ENCODE results near the gene JARID2.

The JARID2 gene

DNA sequence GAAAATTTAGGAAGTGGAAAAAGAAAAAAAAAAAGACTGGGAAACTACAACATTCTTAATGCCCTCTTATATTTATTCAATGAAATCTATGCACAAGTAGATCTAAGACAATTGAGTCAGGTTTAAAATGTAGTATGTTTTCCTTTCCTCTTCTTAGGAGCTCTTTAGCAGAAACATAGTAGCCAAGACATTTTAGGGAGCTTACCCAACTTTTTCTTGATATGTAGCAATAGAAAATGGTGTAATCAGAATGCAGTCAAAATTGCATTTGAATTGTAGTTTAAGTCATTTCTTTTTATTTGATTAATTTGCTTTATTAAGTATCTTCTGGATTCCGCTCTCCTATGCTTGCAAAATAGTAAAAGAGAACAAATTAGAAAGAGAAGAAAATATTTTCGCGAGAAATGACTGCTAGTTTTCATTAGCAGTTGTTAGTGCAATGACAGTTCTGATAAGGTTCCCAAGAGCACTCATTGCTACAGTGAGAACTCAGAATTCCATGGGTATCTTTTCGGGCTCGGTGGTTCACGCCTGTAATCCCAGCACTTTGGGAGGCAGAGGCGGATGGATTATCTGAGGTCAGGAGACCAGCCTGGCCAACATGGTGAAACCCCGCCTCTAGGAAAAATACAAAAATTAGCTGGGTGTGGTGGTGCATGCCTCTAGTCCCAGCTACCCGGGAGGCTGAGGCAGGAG lies 52.2 kb downstream of the JARID2 start:
- no peak overlapping the region for H3K4me3 ChIP-seq (ENCODE audit: low read depth, low read length)
- TF ChIP-seq, protein P1, sequence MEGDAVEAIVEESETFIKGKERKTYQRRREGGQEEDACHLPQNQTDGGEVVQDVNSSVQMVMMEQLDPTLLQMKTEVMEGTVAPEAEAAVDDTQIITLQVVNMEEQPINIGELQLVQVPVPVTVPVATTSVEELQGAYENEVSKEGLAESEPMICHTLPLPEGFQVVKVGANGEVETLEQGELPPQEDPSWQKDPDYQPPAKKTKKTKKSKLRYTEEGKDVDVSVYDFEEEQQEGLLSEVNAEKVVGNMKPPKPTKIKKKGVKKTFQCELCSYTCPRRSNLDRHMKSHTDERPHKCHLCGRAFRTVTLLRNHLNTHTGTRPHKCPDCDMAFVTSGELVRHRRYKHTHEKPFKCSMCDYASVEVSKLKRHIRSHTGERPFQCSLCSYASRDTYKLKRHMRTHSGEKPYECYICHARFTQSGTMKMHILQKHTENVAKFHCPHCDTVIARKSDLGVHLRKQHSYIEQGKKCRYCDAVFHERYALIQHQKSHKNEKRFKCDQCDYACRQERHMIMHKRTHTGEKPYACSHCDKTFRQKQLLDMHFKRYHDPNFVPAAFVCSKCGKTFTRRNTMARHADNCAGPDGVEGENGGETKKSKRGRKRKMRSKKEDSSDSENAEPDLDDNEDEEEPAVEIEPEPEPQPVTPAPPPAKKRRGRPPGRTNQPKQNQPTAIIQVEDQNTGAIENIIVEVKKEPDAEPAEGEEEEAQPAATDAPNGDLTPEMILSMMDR (IDR thresholded peaks at IDR 0.05; ENCODE audit: low read depth, low read length): no peak

DNA sequence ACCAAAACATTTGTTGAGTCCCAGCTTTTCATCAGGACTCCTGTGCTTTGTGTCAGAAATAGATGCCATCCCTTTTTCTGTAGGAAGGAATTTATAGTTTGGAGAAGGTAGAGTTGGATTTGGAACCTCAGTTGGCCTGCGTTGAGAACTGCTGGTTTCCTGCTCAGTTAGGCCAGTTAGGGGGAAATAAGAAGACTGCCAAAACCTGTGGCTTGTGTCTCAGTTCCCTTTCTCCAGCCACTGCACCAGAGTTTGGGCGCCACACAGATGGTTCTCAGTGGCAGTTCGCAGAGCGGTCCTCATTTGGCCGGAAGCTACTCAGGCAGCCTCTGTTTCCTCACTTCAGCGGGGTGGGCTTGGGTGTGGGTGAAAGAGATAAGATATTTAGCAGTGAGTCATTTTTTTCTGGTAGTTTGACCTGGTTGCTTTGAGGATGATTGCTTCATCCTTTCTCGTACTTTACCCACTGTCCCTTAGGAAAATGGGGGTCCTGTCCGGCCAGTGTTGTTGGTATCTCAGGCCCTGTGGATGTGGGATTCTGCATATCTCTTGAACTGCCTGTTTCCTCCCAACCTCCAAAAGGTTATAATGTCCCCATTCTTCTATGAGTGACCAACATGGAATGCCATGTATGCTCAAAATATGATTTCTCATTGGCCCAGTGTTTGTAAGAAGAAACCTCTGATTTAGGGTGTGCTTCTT lies 53.7 kb downstream of the JARID2 start:
- H3K4me3 ChIP-seq (ENCODE audit: low read depth, low read length): no peak overlapping the region
- TF ChIP-seq, protein P1 (IDR thresholded peaks at IDR 0.05; ENCODE audit: low read depth, low read length): no peak

GRCh38 chr6:15301179-15302006 lies 55.5 kb downstream of the JARID2 start:
- TF ChIP-seq, protein P1 (IDR thresholded peaks at IDR 0.05; ENCODE audit: low read depth, low read length): no peak
- H3K4me3 ChIP-seq (ENCODE audit: low read depth, low read length): no peak overlapping the region

DNA sequence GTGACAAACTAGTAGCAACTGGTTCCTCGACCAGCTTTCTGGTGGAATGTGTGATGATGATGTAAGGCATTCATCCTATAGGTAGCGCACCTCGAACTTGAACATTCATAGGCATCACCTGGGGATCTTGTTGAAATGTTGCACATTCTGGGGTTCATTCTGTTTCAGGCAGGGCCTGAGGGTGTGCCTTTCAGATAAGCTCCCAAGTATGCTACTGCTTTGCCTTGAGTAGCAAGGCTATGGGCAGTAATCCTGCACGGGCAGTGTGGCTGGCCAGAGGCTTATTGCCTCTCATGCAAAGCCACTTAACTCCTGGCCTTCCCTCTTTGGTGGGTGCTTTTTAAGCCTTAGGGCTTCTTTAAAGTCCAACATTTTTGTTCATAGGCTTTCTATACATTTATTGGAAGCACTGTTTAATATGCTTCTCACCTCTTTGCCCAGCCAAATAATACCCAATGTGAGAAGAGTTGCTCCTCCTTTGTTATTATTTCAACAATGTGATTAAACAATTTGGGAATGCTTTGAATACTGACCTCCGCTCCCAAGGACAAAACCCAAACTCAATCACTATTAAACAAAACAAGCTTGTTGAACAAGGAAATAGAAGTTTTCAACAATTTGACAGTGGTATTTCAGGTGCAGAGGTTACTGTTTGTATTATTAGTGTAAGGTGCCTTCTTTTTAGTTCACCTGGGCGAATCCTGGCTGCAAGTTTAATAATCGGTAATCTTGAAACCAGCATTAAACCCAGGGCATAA lies 57.5 kb downstream of the JARID2 start:
- no peak overlapping the region for H3K4me3 ChIP-seq (ENCODE audit: low read depth, low read length)
- TF ChIP-seq, protein P1 (IDR thresholded peaks at IDR 0.05; ENCODE audit: low read depth, low read length): no peak

DNA sequence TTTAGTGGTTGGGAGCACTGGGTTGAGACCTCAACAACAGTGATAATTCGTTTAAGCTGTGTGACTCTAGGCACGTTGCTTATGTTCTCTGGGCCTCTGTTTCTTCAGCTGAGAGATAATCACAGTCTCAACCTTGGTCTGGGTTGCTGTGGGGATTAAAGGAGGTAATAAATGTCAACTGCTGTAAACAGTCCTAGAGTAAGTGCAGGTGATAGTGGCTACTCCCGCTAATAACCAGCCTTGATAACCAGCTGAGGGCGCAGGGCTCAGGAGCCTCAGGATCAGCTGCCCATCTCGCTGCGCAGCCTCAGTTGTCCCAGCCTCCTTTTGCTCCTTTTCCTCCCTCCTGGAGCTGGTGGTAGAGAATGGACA lies 58.0 kb downstream of the JARID2 start:
- no peak overlapping the region for H3K4me3 ChIP-seq (ENCODE audit: low read depth, low read length)
- TF ChIP-seq, protein P1 (IDR thresholded peaks at IDR 0.05; ENCODE audit: low read depth, low read length): no peak

DNA sequence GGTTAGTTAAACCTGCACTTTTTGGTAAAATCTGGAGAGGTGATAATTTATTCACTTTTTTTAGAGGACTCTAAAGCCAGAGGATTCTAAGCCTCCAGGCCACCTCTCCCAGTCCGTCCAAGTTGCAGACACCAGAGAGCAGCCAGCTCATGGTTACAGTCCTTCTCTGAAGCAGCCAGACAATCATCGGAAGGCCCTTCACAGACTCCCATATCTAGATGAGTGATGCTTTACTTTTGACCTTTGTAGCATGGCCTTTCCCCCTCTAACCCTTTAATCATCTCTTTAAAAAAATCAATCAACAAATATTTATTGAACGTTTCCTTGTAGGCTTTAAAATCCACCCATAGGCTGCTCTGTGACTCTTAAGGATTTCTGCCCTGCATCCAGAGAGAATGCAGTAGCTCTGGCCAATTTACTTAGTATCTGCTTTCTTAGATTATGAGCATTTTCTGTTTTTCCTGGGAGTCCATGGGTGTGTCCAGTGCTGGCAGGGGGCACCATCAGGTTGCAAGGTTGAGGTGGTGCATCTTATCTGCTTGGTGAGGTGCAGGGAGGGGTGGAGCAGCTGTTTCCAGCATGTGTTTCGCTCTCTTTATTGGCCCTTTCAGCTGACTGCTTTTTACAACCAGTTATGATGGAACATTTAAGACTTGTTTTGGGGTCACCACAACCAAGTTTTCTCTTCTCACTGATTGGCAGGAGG lies 58.6 kb downstream of the JARID2 start:
- H3K4me3 ChIP-seq (ENCODE audit: low read depth, low read length): no peak overlapping the region
- TF ChIP-seq, protein P1 (IDR thresholded peaks at IDR 0.05; ENCODE audit: low read depth, low read length): no peak
